GM12875 (cell line): ENCODE data around the gene GRID1.

Source experiments
- H3K4me3 ChIP-seq: one replicate; pipeline ENCODE4 v1.5.1; 2011; ENCODE audit warnings: low read depth, low read length, control low read depth
- CTCF ChIP-seq: IDR thresholded peaks from 2 replicates; pipeline ENCODE4 v1.5.1; 2011; ENCODE audit warnings: low read depth, mild to moderate bottlenecking, control low read depth, inconsistent platforms, low read length, moderate library complexity, borderline replicate concordance; ENCODE audit not compliant: insufficient read depth

Gene GRID1

DNA sequence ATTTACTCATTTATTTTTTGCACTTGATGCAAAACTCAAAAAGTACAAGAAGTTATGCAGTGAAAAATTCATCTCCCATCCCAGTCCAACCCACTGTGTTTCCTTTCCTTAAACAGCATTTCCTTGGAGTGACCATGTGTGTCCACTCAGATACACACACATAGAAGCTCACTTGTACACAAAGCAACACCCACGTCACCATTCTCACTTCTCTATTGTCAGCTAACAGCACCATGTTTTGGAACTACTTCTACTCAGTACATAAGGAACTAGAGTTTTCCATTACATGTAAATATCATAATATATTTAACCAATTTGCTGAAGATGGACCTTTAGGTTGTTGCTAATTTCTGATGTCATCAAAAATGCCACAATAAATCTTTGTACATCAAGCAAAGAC, 167.6 kb downstream of the GRID1 start:
- H3K4me3 ChIP-seq = no peak overlapping the region
- no peak for TF ChIP-seq CTCF

DNA sequence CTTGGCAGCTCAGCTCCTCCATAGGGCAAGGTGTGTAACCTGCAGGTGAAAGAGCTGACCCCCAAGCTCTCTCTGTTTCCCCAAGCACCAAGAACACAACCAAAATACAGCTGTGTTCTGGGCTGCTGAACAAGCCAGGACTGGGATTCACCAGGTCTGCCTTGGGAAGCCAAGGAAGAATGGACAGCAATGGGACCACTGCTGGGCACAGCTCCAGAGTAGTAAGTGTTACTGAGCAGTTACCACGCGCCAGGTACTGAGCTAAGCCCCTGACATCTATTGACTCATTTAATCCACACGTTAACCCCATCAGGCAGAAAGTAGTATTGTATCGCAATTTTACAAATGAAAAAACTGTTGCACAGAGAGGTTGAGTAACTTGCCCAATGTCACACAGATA, 168.3 kb downstream of the GRID1 start:
- no peak overlapping the region for H3K4me3 ChIP-seq
- TF ChIP-seq CTCF = no peak

- no peak for TF ChIP-seq CTCF
- H3K4me3 ChIP-seq = no peak overlapping the region
Observed at GRCh38 chr10:86197166-86197790, 169.3 kb downstream of the GRID1 start.

DNA sequence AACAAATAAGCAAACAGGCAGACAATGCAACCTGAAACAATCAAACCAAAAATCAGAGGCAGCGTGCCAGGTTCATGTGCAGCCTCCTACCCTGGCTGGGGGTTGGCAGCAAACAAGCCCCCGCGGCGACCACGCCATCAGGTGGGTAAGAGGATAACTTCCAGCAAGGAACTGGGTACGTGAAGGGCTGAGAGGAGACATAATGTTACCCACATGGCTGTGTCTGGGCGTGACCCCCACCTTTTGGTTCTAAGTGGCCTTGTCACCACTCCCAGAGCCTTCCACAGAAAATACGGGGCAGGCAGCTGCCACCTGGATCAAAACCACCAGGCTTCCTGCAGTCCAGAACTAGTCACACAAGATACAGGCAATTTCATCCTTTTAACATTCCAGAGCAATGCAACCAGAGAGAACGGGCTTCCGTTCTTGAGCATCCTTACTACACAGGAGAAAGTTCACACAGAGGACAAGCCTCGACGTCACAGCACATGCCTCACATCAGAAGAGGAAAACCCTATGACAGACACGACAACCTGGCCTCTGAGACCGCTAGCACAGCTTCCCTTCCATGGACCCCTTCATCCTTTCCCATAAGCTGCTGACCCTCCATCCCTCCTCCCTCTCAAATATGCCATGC, 171.0 kb downstream of the GRID1 start:
- no peak for TF ChIP-seq CTCF
- H3K4me3 ChIP-seq = no peak overlapping the region

DNA sequence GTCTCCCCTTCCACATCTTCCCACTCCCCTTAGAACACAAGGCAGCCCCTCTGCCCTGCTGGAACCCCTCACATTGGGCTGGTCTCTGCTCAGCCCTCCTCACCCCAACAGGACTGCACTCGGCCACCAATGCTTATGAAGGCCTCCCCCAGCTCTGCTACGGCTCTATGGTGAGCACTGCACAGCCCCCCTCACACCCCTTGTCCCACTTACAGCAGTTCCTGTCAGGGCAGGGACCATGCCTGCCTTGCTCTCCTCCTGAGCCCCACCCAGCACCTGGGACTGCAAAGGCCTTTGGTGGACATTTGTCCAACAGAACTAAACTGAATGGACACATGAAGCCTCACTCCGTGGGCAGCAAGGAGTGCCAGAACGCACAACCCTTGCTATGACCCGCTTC, 171.9 kb downstream of the GRID1 start:
- TF ChIP-seq CTCF = no peak

DNA sequence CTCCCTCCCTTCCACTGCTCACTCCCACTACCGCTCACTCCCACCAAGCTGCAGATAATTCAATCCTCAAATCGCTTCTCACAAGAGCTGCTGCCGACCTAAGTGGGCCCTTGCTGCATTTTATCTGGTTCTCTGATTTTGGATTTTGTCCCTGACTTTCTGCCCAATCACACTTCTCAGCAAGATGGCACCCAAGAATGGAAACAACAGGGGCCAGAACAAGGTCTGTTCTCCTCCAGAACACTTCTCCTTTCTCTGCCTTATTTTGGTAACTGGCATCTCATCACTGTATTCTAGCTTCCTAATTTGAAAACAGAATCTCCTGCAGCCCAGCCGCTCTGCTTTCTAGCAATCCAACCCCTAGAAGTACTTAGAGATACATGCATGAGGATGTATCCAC, 172.8 kb downstream of the GRID1 start:
- H3K4me3 ChIP-seq = no peak overlapping the region
- TF ChIP-seq CTCF = no peak

More for the DNA sequence above, 171.9 kb downstream of the GRID1 start:
- no peak overlapping the region for H3K4me3 ChIP-seq

DNA sequence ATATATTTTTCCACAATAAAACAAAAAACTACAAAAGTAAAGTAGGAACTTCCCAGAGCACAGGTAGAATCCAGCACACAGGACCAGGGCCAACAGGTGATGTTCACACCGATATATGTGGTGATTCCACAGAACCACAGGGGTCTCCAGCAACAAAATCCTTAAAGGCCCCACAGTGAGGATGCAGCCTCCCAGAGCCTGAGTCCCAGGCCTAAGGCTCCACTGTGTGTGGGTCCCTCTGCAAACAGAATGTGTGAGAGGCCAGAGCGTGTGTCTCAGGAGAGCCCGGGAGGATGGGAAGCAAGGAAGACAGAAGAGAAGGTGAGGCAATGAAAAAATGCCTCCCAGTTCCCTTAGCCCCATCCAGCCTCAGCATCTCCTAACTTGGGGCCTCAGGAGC, 173.9 kb downstream of the GRID1 start:
- H3K4me3 ChIP-seq = no peak overlapping the region
- no peak for TF ChIP-seq CTCF
